Right atrium auricular region (tissue), 2 donors: ENCODE results near the gene CHIC1. TPM values are rescaled to one million over a fixed set of nuclear protein-coding genes. Genes with fewer than 3 reads are reported as not detected.
"Not testable (repeated sequence)": the region's sequence is repeated elsewhere in the genome, so short reads cannot be mapped to it uniquely, and the experiment has no call there.

Experiments
- DNase-seq: peaks from one replicate; pipeline ENCODE4 v3.0.0-alpha.2; 2019; ENCODE audit warnings: low spot score
- H3K27ac ChIP-seq, 2 donors: fragments of 200-600 bp; sonication (generic); 1 replicate in 1 of 2; 2 replicates in 1 of 2; pipeline ENCODE4 v1.5.1; 2016 to 2019
- H3K27me3 ChIP-seq, 2 donors: fragments of 200-600 bp; sonication (generic); one replicate each; pipeline versions ENCODE4 v1.5.1 to v1.6.0; 2017 to 2019
- H3K36me3 ChIP-seq: fragments of 200-600 bp; sonication (generic); one replicate; pipeline ENCODE4 v1.5.1; 2016
- H3K4me1 ChIP-seq, 2 donors: fragments of 200-600 bp; sonication (generic); one replicate each; pipeline versions ENCODE4 v1.5.1 to v1.6.0; 2017 to 2019
- H3K4me3 ChIP-seq, 2 donors: fragments of 200-600 bp; sonication (generic); 1 replicate in 1 of 2; 2 replicates in 1 of 2; pipeline ENCODE4 v1.5.1; 2017 to 2019; ENCODE audit warnings: mild to moderate bottlenecking in 1 of 2, moderate library complexity in 1 of 2
- H3K9me3 ChIP-seq, 2 donors: fragments of 200-600 bp; sonication (generic); one replicate each; pipeline ENCODE4 v1.5.1; 2019
- total RNA-seq, 2 donors: library from RNA; depleted of rRNA; stranded (reverse); fragments of >200 nt; gene quantifications; one replicate each; pipeline ENCODE4 v1.1.0, GENCODE V29; 2016
- TF ChIP-seq, protein P1 (sequence below), 2 donors: fragments of 200-600 bp; sonication (generic); IDR thresholded peaks; one replicate each; pipeline ENCODE4 v1.5.1; 2019; ENCODE audit warnings: antibody characterized with exemption in 2 of 2

The CHIC1 gene
- total RNA-seq, 2 donors from 2014 or later = 9.2 to 17.9 TPM

DNA sequence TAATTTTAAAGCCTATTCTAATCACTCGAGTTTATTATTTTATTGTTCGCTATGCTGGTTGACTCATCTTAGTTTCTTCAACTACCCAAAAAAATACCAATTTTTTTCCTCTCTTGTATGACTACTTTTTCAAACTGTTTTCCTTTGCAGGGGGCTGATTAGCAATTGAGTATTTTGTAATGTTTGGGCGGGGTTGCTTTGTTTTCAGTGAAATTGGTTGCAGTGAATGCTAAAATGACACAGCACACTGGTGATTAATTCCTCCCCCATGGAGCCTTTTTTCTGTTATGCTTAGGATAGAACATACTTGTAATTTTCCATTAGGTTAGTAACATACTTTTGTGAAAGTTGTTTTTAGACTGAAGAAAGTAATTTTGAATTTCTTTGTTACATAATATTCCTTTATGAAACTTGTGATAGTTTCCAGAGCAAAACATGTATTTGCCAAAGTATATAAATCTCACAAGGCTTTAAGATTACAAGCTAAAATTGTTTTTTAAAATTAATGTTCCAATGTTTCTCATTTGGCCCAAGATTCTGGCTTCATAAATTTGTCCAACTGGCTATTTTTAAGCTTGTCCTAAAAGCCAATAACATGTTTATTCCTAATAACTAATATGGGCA is 120.4 kb downstream of the CHIC1 start:
- TF ChIP-seq, protein P1, sequence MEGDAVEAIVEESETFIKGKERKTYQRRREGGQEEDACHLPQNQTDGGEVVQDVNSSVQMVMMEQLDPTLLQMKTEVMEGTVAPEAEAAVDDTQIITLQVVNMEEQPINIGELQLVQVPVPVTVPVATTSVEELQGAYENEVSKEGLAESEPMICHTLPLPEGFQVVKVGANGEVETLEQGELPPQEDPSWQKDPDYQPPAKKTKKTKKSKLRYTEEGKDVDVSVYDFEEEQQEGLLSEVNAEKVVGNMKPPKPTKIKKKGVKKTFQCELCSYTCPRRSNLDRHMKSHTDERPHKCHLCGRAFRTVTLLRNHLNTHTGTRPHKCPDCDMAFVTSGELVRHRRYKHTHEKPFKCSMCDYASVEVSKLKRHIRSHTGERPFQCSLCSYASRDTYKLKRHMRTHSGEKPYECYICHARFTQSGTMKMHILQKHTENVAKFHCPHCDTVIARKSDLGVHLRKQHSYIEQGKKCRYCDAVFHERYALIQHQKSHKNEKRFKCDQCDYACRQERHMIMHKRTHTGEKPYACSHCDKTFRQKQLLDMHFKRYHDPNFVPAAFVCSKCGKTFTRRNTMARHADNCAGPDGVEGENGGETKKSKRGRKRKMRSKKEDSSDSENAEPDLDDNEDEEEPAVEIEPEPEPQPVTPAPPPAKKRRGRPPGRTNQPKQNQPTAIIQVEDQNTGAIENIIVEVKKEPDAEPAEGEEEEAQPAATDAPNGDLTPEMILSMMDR (IDR thresholded peaks at IDR 0.05) = no peak
- Histone ChIP-seq H3K9me3 (no peaks in the 10 kb centered on the region), H3K4me1 (no peaks in the 10 kb centered on the region), H3K36me3 (no peaks in the 10 kb centered on the region), H3K4me3 (no peak overlapping the region), H3K27ac (no peak overlapping the region), H3K27me3 (no peaks in the 10 kb centered on the region)
- no peak for DNase-seq

DNA sequence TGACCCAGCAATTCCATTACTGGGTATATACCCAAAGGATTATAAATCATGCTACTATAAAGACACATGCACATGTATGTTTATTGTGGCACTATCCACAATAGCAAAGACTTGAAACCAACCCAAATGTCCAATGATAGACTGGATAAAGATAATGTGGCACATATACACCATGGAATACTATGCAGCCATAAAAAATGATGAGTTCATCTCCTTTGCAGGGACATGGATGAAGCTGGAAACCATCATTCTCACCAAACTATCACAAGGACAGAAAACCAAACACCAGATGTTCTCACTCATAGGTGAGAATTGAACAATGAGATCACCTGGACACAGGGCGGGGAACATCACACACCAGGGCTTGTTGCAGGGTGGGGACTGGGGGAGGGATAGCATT is 144.0 kb downstream of the CHIC1 start:
- not testable (repeated sequence) for H3K36me3 ChIP-seq, H3K27me3 ChIP-seq, H3K27ac ChIP-seq, DNase-seq, H3K4me3 ChIP-seq, H3K4me1 ChIP-seq
- H3K9me3 ChIP-seq = peaks cover 0 to 36% of the 10 kb centered on the region in 2 donors

DNA sequence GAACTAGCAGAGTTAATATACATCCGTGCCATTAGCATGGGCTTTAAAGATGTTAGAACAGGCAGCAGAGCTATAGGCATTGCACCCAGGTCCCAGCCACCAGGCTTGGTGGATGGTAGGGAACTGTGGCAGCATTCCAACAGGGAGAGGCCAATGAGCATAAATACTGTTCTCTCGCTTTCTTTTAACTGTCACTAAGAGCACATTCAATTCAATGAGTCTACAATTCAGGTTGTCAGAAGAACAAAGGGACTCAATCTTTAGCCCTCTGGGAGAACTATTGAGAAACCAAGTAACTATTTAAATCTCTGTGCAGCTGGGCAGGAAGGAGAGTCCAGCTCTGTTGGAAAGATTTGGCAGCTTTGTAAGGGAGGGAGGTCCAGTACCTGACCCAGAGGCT is 165.6 kb downstream of the CHIC1 start:
- Histone ChIP-seq H3K27me3 (no peaks in the 10 kb centered on the region), H3K36me3 (no peaks in the 10 kb centered on the region), H3K27ac (no peak overlapping the region), H3K9me3 (no peaks in the 10 kb centered on the region), H3K4me1 (no peaks in the 10 kb centered on the region), H3K4me3 (no peak overlapping the region)
- DNase-seq = no peak
- TF ChIP-seq, protein P1 (IDR thresholded peaks at IDR 0.05) = no peak

Other genes with a start within 250 kb of the CHIC1 start
- not detected for gene CDX4, start 116.1 kb upstream of the CHIC1 start, total RNA-seq